Fibroblast of lung (primary cell): Measurements from ENCODE around the gene XPO6. TPM values are rescaled to one million over a fixed set of nuclear protein-coding genes. Genes with fewer than 3 reads are reported as not detected.

ENCODE experiments used
- DNase-seq, 2 donors: peaks; one replicate each; pipeline versions ENCODE4 v3.0.0 to v3.0.0-alpha.2; 2010; ENCODE audit warnings: low read depth in 2 of 2
- H2AFZ ChIP-seq: 2 replicates; pipeline ENCODE4 v1.5.1; 2012; ENCODE audit warnings: low read length, control low read depth, inconsistent platforms
- H3K27ac ChIP-seq: 2 replicates; pipeline ENCODE4 v1.5.1; 2011; ENCODE audit warnings: low read length, control low read depth; ENCODE audit not compliant: insufficient read depth
- H3K27me3 ChIP-seq: 2 replicates; pipeline ENCODE4 v1.5.1; 2011; ENCODE audit warnings: mild to moderate bottlenecking, low read length; ENCODE audit not compliant: control insufficient read depth, insufficient read depth
- H3K36me3 ChIP-seq: 2 replicates; pipeline ENCODE4 v1.5.1; 2011; ENCODE audit warnings: low read length; ENCODE audit not compliant: control insufficient read depth, insufficient read depth
- H3K4me1 ChIP-seq: 2 replicates; pipeline ENCODE4 v1.5.1; 2011; ENCODE audit warnings: low read length; ENCODE audit not compliant: control insufficient read depth, insufficient read depth; ENCODE audit errors: extremely low read depth
- H3K4me2 ChIP-seq: 2 replicates; pipeline ENCODE4 v1.5.1; 2011; ENCODE audit warnings: low read length, control low read depth; ENCODE audit not compliant: insufficient read depth; ENCODE audit errors: extremely low read depth
- H3K4me3 ChIP-seq, 4 experiments: fragments of 200-600 bp in 1 of 4; sonication (generic) in 1 of 4; replicated peaks in 1 of 4; 2 replicates each; pipeline ENCODE4 v1.5.1; 2011 to 2016; ENCODE audit warnings: low read length in 4 of 4, low read depth in 3 of 4, mild to moderate bottlenecking in 3 of 4, control low read depth in 2 of 4, inconsistent platforms in 1 of 4, mixed read lengths in 1 of 4; ENCODE audit not compliant: insufficient read depth in 1 of 4; ENCODE audit errors: control extremely low read depth in 1 of 4
- H3K79me2 ChIP-seq: 2 replicates; pipeline ENCODE4 v1.5.1; 2012; ENCODE audit warnings: mild to moderate bottlenecking, low read length, inconsistent platforms; ENCODE audit not compliant: control insufficient read depth, insufficient read depth
- H3K9ac ChIP-seq: 2 replicates; pipeline ENCODE4 v1.5.1; 2011; ENCODE audit warnings: mild to moderate bottlenecking, low read length, control low read depth; ENCODE audit not compliant: insufficient read depth
- H3K9me3 ChIP-seq: 2 replicates; pipeline ENCODE4 v1.5.1; 2012; ENCODE audit warnings: low read depth, low read length; ENCODE audit not compliant: control insufficient read depth, insufficient read depth
- H4K20me1 ChIP-seq: 2 replicates; pipeline ENCODE4 v1.5.1; 2011; ENCODE audit warnings: low read length; ENCODE audit not compliant: control insufficient read depth, insufficient read depth; ENCODE audit errors: extremely low read depth
- CTCF ChIP-seq, 2 donors: IDR thresholded peaks in 1 of 2; conservative IDR thresholded peaks in 1 of 2; 1 replicate in 1 of 2; 2 replicates in 1 of 2; pipeline ENCODE4 v1.5.1; 2011 to 2012; ENCODE audit warnings: low read length in 2 of 2, control low read depth in 1 of 2, inconsistent platforms in 1 of 2, low read depth in 1 of 2, mild to moderate bottlenecking in 1 of 2
- EZH2 ChIP-seq: IDR thresholded peaks from 2 replicates; pipeline ENCODE4 v1.5.1; 2012; ENCODE audit warnings: low read length, control low read depth, mild to moderate bottlenecking; ENCODE audit errors: missing control alignments
- polyA plus RNA-seq, 2 donors: library from polyadenylated mRNA; depleted of rRNA in 1 of 2; stranded (reverse) in 1 of 2; unstranded in 1 of 2; fragments of >200 nt; gene quantifications; 2 replicates each; pipeline ENCODE4 v1.2.1, GENCODE V29; 2011 to 2012; ENCODE audit warnings: missing spikeins in 1 of 2
- total RNA-seq: library from RNA; depleted of rRNA; stranded (reverse); fragments of >200 nt; gene quantifications from 2 replicates; pipeline ENCODE4 v1.2.1, GENCODE V29; 2014

The XPO6 gene
- total and polyA plus RNA-seq, 2 donors (not counting 1 experiment from before 2014, with no cell fraction given), result 134 to 185 TPM

GRCh38 chr16:28126684-28127620, 84.8 kb downstream of the XPO6 start:
- Histone ChIP-seq H3K79me2 (peaks cover 3% of the 10 kb centered on the region), H3K9ac (no peak overlapping the region), H3K27ac (no peak overlapping the region), H2AFZ (no peak overlapping the region), H3K27me3 (no peaks in the 10 kb centered on the region), H3K4me1 (no peaks in the 10 kb centered on the region), H4K20me1 (no peaks in the 10 kb centered on the region), H3K4me2 (no peak overlapping the region), H3K4me3 (no peak overlapping the region), H3K36me3 (peaks cover 37% of the 10 kb centered on the region), H3K9me3 (no peaks in the 10 kb centered on the region)
- no peak for DNase-seq
- no peak for TF ChIP-seq EZH2
- no peak for TF ChIP-seq CTCF (conservative IDR thresholded peaks at IDR 0.05 in 1 of 2, IDR thresholded peaks at IDR 0.05 in 1 of 2; ENCODE audit: low read depth in 1 of 2, low read length in 2 of 2)

- no peak for TF ChIP-seq CTCF (conservative IDR thresholded peaks at IDR 0.05 in 1 of 2, IDR thresholded peaks at IDR 0.05 in 1 of 2; ENCODE audit: low read depth in 1 of 2, low read length in 2 of 2)
- TF ChIP-seq EZH2, result no peak
- Histone ChIP-seq H3K9me3 (no peaks in the 10 kb centered on the region), H2AFZ (no peak overlapping the region), H3K4me1 (no peaks in the 10 kb centered on the region), H3K4me2 (no peak overlapping the region), H3K27ac (no peak overlapping the region), H3K4me3 (no peak overlapping the region), H3K36me3 (peaks cover 45% of the 10 kb centered on the region), H3K27me3 (no peaks in the 10 kb centered on the region), H3K79me2 (peaks cover 3% of the 10 kb centered on the region), H4K20me1 (no peaks in the 10 kb centered on the region), H3K9ac (no peak overlapping the region)
- no peak for DNase-seq
Measured at GRCh38 chr16:28125592-28125991, 86.2 kb downstream of the XPO6 start.

- TF ChIP-seq EZH2 (no peak), CTCF (conservative IDR thresholded peaks at IDR 0.05 in 1 of 2, IDR thresholded peaks at IDR 0.05 in 1 of 2; ENCODE audit: low read depth in 1 of 2, low read length in 2 of 2) (no peak)
- H3K27me3 ChIP-seq, result no peaks in the 10 kb centered on the region
- H3K4me1 ChIP-seq, result no peaks in the 10 kb centered on the region
- no peak for DNase-seq
- H3K4me3 ChIP-seq, result no peak overlapping the region
- no peak overlapping the region for H3K9ac ChIP-seq
- no peak overlapping the region for H3K27ac ChIP-seq
- no peak overlapping the region for H2AFZ ChIP-seq
- H3K79me2 ChIP-seq, result no peaks in the 10 kb centered on the region
- no peaks in the 10 kb centered on the region for H4K20me1 ChIP-seq
- no peak overlapping the region for H3K4me2 ChIP-seq
- no peaks in the 10 kb centered on the region for H3K9me3 ChIP-seq
- peaks cover 26% of the 10 kb centered on the region for H3K36me3 ChIP-seq
Measured at GRCh38 chr16:28121527-28121926, 90.2 kb downstream of the XPO6 start.
